Stimulated activated effector memory CD8-positive, alpha-beta T cell treated with anti-CD3 and anti-CD28 coated beads, Interleukin-12 subunit alpha, Interleukin-12 subunit beta, amount 100 ng/mL, for 72 hours (primary cell): ENCODE measurements around the gene MAPT.

Experiments
- ATAC-seq: fragments of 150-1000 bp; cut with Tn5 transposase; 2 replicates; pipeline ENCODE4 v1.10.0; 2021
- DNase-seq, 2 donors: peaks; one replicate each; pipeline ENCODE4 v3.0.0; 2021 to 2022; ENCODE audit warnings: low spot score in 2 of 2
- H3K27ac Mint-ChIP-seq: one replicate; pipeline ENCODE4 v1.8.0; 2022; ENCODE audit warnings: mild to moderate bottlenecking, mixed read lengths
- H3K36me3 Mint-ChIP-seq: one replicate; pipeline ENCODE4 v1.8.0; 2022; ENCODE audit warnings: mild to moderate bottlenecking, mixed read lengths
- H3K4me1 Mint-ChIP-seq: one replicate; pipeline ENCODE4 v1.8.0; 2022; ENCODE audit warnings: mixed read lengths
- H3K4me3 Mint-ChIP-seq: one replicate; pipeline ENCODE4 v1.8.0; 2022; ENCODE audit warnings: mild to moderate bottlenecking, mixed read lengths
- H3K9me3 Mint-ChIP-seq: one replicate; pipeline ENCODE4 v1.8.0; 2022; ENCODE audit warnings: mixed read lengths

MAPT gene

DNA sequence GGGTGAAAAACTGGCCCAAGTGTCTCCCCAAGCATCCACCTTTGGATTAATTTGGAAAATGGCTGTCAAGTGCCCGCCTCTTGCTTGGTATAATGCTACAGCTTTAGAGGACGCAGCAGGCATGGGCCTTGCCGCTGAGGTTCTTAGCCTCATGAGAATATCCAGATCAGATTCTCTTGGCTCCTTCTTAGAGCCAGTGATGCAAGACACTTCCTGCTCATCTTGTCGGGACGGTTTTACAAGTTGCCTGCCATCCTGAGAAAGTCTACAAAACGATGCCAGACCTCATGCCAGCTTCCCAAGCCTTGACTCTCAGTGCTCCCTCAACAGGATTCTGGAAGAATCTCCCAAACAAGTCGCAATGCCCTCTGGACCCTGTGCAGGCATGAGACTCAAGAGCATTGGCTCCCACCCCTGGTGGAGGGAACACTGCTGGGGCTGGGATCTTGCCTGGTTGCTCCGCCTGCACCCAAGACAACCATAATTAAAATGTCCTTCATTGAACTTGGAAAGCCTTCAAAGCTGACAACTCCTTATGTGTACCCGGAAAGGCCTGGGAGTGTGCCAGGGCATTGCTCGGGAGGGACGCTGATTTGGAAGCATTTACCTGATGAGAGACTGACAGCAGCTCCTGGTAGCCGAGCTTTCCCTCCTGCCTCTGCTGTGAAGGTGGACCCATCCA lies 78.9 kb downstream of the MAPT start:
- Mint-ChIP-seq H3K4me3 (no peak overlapping the region), H3K27ac (no peak overlapping the region), H3K9me3 (peaks cover 3% of the 10 kb centered on the region), H3K36me3 (no peaks in the 10 kb centered on the region), H3K4me1 (no peaks in the 10 kb centered on the region)
- no peak for DNase-seq
- ATAC-seq: no peak

DNA sequence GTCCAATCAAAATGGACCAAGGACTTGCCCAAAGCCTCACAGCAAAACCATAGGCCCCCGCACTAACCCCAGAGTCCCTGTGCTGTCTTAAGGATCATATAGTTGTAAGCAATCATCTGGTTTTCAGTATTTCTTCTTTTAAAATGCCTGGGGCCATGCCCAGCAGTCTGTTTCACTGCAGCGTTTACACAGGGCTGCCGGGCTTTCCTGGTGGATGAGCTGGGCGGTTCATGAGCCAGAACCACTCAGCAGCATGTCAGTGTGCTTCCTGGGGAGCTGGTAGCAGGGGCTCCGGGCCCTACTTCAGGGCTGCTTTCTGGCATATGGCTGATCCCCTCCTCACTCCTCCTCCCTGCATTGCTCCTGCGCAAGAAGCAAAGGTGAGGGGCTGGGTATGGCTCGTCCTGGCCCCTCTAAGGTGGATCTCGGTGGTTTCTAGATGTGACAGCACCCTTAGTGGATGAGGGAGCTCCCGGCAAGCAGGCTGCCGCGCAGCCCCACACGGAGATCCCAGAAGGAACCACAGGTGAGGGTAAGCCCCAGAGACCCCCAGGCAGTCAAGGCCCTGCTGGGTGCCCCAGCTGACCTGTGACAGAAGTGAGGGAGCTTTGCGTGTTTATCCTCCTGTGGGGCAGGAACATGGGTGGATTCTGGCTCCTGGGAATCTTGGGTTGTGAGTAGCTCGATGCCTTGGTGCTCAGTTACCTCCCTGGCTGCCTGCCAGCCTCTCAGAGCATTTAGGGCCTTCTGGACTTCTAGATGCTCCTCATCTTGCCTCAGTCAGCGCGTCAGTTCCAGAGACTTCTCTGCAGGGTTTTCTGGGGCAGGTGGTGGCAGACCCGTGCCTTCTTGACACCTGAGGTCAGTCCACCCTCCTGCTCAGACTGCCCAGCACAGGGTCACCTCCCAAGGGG lies 79.8 kb downstream of the MAPT start:
- DNase-seq (no peak), ATAC-seq (no peak)
- H3K4me3 Mint-ChIP-seq: no peak overlapping the region
- no peaks in the 10 kb centered on the region for H3K36me3 Mint-ChIP-seq
- H3K9me3 Mint-ChIP-seq: peaks cover 3% of the 10 kb centered on the region
- H3K27ac Mint-ChIP-seq: no peak overlapping the region
- H3K4me1 Mint-ChIP-seq: no peaks in the 10 kb centered on the region

GRCh38 chr17:45974916-45975630 lies 80.7 kb downstream of the MAPT start:
- DNase-seq: no peak
- Mint-ChIP-seq H3K27ac (no peak overlapping the region), H3K9me3 (peaks cover 3% of the 10 kb centered on the region), H3K4me1 (no peaks in the 10 kb centered on the region), H3K36me3 (no peaks in the 10 kb centered on the region), H3K4me3 (no peak overlapping the region)
- no peak for ATAC-seq

GRCh38 chr17:45975640-45976295 lies 81.4 kb downstream of the MAPT start:
- H3K4me3 Mint-ChIP-seq: no peak overlapping the region
- ATAC-seq: no peak
- peaks cover 3% of the 10 kb centered on the region for H3K9me3 Mint-ChIP-seq
- no peaks in the 10 kb centered on the region for H3K4me1 Mint-ChIP-seq
- H3K27ac Mint-ChIP-seq: no peak overlapping the region
- no peaks in the 10 kb centered on the region for H3K36me3 Mint-ChIP-seq
- DNase-seq: no peak

DNA sequence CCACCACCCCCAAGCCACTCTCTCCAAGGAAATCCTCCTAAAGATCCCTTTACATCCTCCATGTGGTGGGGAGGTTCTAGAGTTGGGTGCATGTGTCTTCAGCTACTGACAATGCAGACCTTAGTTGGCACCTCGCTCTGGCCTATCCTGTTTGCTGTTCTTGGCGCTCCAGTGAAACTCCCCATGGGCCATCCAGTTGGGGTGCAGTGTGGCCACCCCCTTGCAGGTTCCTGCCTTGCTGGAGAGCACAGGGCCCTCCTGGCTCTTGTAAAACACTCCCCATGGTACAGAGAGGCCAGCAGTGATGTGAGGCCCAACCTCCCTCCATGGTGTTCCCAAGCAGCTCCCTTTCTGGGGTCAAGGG lies 82.0 kb downstream of the MAPT start:
- H3K27ac Mint-ChIP-seq: no peak overlapping the region
- H3K36me3 Mint-ChIP-seq: no peaks in the 10 kb centered on the region
- peaks cover 3% of the 10 kb centered on the region for H3K9me3 Mint-ChIP-seq
- no peaks in the 10 kb centered on the region for H3K4me1 Mint-ChIP-seq
- H3K4me3 Mint-ChIP-seq: no peak overlapping the region
- DNase-seq: no peak
- ATAC-seq: no peak

GRCh38 chr17:45976755-45977505 lies 82.6 kb downstream of the MAPT start:
- H3K27ac Mint-ChIP-seq: no peak overlapping the region
- H3K36me3 Mint-ChIP-seq: no peaks in the 10 kb centered on the region
- H3K9me3 Mint-ChIP-seq: peaks cover 3% of the 10 kb centered on the region
- H3K4me1 Mint-ChIP-seq: no peaks in the 10 kb centered on the region
- DNase-seq (no peak), ATAC-seq (no peak)
- H3K4me3 Mint-ChIP-seq: no peak overlapping the region

GRCh38 chr17:45977506-45977824 lies 83.1 kb downstream of the MAPT start:
- no peaks in the 10 kb centered on the region for H3K36me3 Mint-ChIP-seq
- ATAC-seq (no peak), DNase-seq (no peak)
- H3K4me3 Mint-ChIP-seq: no peak overlapping the region
- no peaks in the 10 kb centered on the region for H3K4me1 Mint-ChIP-seq
- peaks cover under 1% of the 10 kb centered on the region for H3K9me3 Mint-ChIP-seq
- H3K27ac Mint-ChIP-seq: no peak overlapping the region

GRCh38 chr17:45977976-45978626 lies 83.7 kb downstream of the MAPT start:
- Mint-ChIP-seq H3K4me3 (no peak overlapping the region), H3K9me3 (no peaks in the 10 kb centered on the region), H3K36me3 (no peaks in the 10 kb centered on the region), H3K27ac (no peak overlapping the region), H3K4me1 (no peaks in the 10 kb centered on the region)
- no peak for DNase-seq
- no peak for ATAC-seq

DNA sequence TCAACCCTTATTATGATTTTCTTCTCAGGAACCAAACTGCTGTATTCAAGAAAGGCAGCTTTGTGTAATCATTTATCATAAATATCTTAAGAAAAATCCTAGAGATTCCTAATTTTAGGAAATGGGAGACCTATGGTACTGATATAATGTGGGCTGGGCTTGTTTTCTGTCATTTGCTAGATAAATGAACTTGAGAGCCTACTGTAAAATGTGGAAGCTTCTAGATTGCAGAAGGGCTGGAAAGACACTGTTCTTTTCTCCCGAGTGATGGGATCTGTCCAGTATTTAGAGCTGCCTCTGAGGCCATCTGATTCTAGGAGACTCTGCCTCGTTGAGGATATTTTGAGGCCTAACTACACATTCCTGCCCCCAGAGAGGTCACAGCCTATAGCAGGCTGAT lies 84.8 kb downstream of the MAPT start:
- H3K27ac Mint-ChIP-seq: no peak overlapping the region
- ATAC-seq: no peak
- DNase-seq: no peak

GRCh38 chr17:45980855-45981254 lies 86.5 kb downstream of the MAPT start:
- DNase-seq (no peak), ATAC-seq (no peak)
- no peaks in the 10 kb centered on the region for H3K36me3 Mint-ChIP-seq
- no peak overlapping the region for H3K4me3 Mint-ChIP-seq
- no peaks in the 10 kb centered on the region for H3K4me1 Mint-ChIP-seq
- H3K27ac Mint-ChIP-seq: no peak overlapping the region
- no peaks in the 10 kb centered on the region for H3K9me3 Mint-ChIP-seq

More for the DNA sequence above, 84.8 kb downstream of the MAPT start:
- no peaks in the 10 kb centered on the region for H3K4me1 Mint-ChIP-seq
- H3K9me3 Mint-ChIP-seq: no peaks in the 10 kb centered on the region
- H3K36me3 Mint-ChIP-seq: no peaks in the 10 kb centered on the region
- H3K4me3 Mint-ChIP-seq: no peak overlapping the region

- DNase-seq (no peak), ATAC-seq (no peak)
- Mint-ChIP-seq H3K4me1 (no peaks in the 10 kb centered on the region), H3K27ac (no peak overlapping the region), H3K4me3 (no peak overlapping the region), H3K9me3 (no peaks in the 10 kb centered on the region), H3K36me3 (no peaks in the 10 kb centered on the region)
These were observed 87.0 kb downstream of the MAPT start for GRCh38 chr17:45981306-45981705.

DNA sequence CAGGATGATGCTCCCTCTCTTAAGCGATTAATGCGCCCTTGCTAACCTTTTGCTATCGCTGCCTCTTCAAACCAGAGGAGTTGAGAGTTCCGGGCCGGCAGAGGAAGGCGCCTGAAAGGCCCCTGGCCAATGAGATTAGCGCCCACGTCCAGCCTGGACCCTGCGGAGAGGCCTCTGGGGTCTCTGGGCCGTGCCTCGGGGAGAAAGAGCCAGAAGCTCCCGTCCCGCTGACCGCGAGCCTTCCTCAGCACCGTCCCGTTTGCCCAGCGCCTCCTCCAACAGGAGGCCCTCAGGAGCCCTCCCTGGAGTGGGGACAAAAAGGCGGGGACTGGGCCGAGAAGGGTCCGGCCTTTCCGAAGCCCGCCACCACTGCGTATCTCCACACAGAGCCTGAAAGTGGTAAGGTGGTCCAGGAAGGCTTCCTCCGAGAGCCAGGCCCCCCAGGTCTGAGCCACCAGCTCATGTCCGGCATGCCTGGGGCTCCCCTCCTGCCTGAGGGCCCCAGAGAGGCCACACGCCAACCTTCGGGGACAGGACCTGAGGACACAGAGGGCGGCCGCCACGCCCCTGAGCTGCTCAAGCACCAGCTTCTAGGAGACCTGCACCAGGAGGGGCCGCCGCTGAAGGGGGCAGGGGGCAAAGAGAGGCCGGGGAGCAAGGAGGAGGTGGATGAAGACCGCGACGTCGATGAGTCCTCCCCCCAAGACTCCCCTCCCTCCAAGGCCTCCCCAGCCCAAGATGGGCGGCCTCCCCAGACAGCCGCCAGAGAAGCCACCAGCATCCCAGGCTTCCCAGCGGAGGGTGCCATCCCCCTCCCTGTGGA lies 88.6 kb downstream of the MAPT start:
- Mint-ChIP-seq H3K27ac (no peak overlapping the region), H3K4me1 (no peaks in the 10 kb centered on the region), H3K36me3 (no peaks in the 10 kb centered on the region)

GRCh38 chr17:45983614-45984310 lies 89.4 kb downstream of the MAPT start:
- no peak overlapping the region for H3K27ac Mint-ChIP-seq
- no peak overlapping the region for H3K4me3 Mint-ChIP-seq
- no peaks in the 10 kb centered on the region for H3K9me3 Mint-ChIP-seq
- ATAC-seq: no peak
- no peak for DNase-seq
- no peaks in the 10 kb centered on the region for H3K36me3 Mint-ChIP-seq
- no peaks in the 10 kb centered on the region for H3K4me1 Mint-ChIP-seq

More for the DNA sequence above, 88.6 kb downstream of the MAPT start:
- Mint-ChIP-seq H3K9me3 (no peaks in the 10 kb centered on the region), H3K4me3 (no peak overlapping the region)
- ATAC-seq (no peak), DNase-seq (no peak)
